MM.1S (cell line): ENCODE results near the gene TNNC1.

Experiments
- DNase-seq: peaks from one replicate; pipeline ENCODE4 v3.0.0-alpha.2; 2015
- H2AFZ ChIP-seq: fragments of 300-600 bp; sonication (generic); 2 replicates; pipeline ENCODE4 v1.6.0; 2016; ENCODE audit warnings: antibody characterized with exemption, low read length
- H3F3A ChIP-seq: fragments of 300-600 bp; sonication (generic); 2 replicates; pipeline ENCODE4 v1.6.1; 2016; ENCODE audit warnings: mild to moderate bottlenecking, antibody characterized with exemption, low read length, moderate library complexity, mixed read lengths; ENCODE audit not compliant: insufficient read depth
- H3K27ac ChIP-seq: fragments of 300-600 bp; sonication (generic); 2 replicates; pipeline ENCODE4 v1.5.1; 2016; ENCODE audit warnings: mild to moderate bottlenecking, low read length
- H3K27me3 ChIP-seq: fragments of 300-600 bp; sonication (generic); replicated peaks from 2 replicates; pipeline ENCODE4 v1.6.0; 2016; ENCODE audit warnings: low read length; ENCODE audit not compliant: insufficient read depth
- H3K36me3 ChIP-seq: fragments of 300-600 bp; sonication (generic); replicated peaks from 2 replicates; pipeline ENCODE4 v1.6.1; 2016; ENCODE audit warnings: mild to moderate bottlenecking, low read length, mixed read lengths; ENCODE audit not compliant: insufficient read depth
- H3K4me1 ChIP-seq: fragments of 300-600 bp; sonication (generic); 2 replicates; pipeline ENCODE4 v1.6.1; 2016; ENCODE audit warnings: low read length, mixed read lengths
- H3K4me2 ChIP-seq: fragments of 300-600 bp; sonication (generic); 2 replicates; pipeline ENCODE4 v1.6.0; 2016; ENCODE audit warnings: low read depth, low read length
- H3K4me3 ChIP-seq: fragments of 300-600 bp; sonication (generic); 2 replicates; pipeline ENCODE4 v1.5.1; 2016; ENCODE audit warnings: low read length, mixed read lengths
- H3K79me2 ChIP-seq: fragments of 300-600 bp; sonication (generic); 2 replicates; pipeline ENCODE4 v1.6.1; 2016; ENCODE audit warnings: mixed run types, low read length, mixed read lengths
- H3K9ac ChIP-seq: fragments of 300-600 bp; sonication (generic); 2 replicates; pipeline ENCODE4 v1.6.1; 2016; ENCODE audit warnings: low read length, mixed read lengths
- H3K9me2 ChIP-seq: fragments of 300-600 bp; sonication (generic); replicated peaks from 2 replicates; pipeline ENCODE4 v1.6.1; 2016; ENCODE audit warnings: mild to moderate bottlenecking, low read length, mixed read lengths; ENCODE audit not compliant: insufficient read depth
- H3K9me3 ChIP-seq: fragments of 300-600 bp; sonication (generic); replicated peaks from 2 replicates; pipeline ENCODE4 v1.6.1; 2016; ENCODE audit warnings: mild to moderate bottlenecking, low read length, mixed read lengths; ENCODE audit not compliant: insufficient read depth
- H4K20me1 ChIP-seq: fragments of 300-600 bp; sonication (generic); 2 replicates; pipeline ENCODE4 v1.6.1; 2016; ENCODE audit warnings: mild to moderate bottlenecking, low read length, moderate library complexity, mixed read lengths; ENCODE audit not compliant: insufficient read depth
- EZH2 ChIP-seq: fragments of 300-600 bp; sonication (generic); optimal IDR thresholded peaks from 2 replicates; pipeline ENCODE3; 2017; ENCODE audit warnings: low read depth, mild to moderate bottlenecking, antibody characterized with exemption, low read length, mixed read lengths
- EZH2phosphoT487 ChIP-seq: fragments of 300-600 bp; sonication (generic); IDR thresholded peaks from 2 replicates; pipeline ENCODE4 v1.6.1; 2018; ENCODE audit warnings: antibody characterized with exemption, low read length
- TF ChIP-seq, protein P1 (sequence below): fragments of 300-600 bp; sonication (generic); IDR thresholded peaks from 2 replicates; pipeline ENCODE4 v1.5.1; 2016; ENCODE audit warnings: antibody characterized with exemption, low read length, mixed read lengths

The TNNC1 gene

DNA sequence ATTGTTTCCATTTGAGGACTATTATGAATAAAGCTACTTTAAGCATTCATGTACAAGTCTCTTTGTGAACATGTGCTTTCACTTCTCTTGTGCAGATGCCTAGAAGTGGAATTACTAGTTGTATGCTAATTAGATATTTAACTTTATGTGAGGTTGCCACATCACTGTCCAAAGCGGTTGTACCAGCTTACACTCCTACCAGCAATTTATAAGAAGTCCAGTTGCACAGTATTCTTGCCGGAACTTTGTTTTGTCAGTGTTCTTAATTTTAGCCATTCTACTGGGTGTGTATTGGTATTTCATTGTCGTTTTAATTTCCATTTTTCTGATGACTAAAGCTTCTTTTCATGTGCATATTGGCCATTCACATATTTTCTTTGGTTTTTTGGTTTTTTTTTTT lies 38.0 kb downstream of the TNNC1 start:
- H2AFZ ChIP-seq: no peak overlapping the region
- H3K27me3 ChIP-seq: no peaks in the 10 kb centered on the region
- no peak overlapping the region for H3K9ac ChIP-seq
- no peak overlapping the region for H3K4me3 ChIP-seq
- no peaks in the 10 kb centered on the region for H3K9me3 ChIP-seq
- no peak for DNase-seq
- H3K4me1 ChIP-seq: 0 out of 2 replicates have a peak, but pooled peaks cover 9% of the 10 kb centered on the region
- no peak overlapping the region for H3K4me2 ChIP-seq
- TF ChIP-seq EZH2 (no peak), EZH2phosphoT487 (no peak)
- TF ChIP-seq, protein P1, sequence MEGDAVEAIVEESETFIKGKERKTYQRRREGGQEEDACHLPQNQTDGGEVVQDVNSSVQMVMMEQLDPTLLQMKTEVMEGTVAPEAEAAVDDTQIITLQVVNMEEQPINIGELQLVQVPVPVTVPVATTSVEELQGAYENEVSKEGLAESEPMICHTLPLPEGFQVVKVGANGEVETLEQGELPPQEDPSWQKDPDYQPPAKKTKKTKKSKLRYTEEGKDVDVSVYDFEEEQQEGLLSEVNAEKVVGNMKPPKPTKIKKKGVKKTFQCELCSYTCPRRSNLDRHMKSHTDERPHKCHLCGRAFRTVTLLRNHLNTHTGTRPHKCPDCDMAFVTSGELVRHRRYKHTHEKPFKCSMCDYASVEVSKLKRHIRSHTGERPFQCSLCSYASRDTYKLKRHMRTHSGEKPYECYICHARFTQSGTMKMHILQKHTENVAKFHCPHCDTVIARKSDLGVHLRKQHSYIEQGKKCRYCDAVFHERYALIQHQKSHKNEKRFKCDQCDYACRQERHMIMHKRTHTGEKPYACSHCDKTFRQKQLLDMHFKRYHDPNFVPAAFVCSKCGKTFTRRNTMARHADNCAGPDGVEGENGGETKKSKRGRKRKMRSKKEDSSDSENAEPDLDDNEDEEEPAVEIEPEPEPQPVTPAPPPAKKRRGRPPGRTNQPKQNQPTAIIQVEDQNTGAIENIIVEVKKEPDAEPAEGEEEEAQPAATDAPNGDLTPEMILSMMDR: no peak
- H4K20me1 ChIP-seq: no peaks in the 10 kb centered on the region
- H3F3A ChIP-seq: peaks cover 8% of the 10 kb centered on the region
- no peak overlapping the region for H3K27ac ChIP-seq
- peaks cover 15% of the 10 kb centered on the region for H3K79me2 ChIP-seq
- no peaks in the 10 kb centered on the region for H3K36me3 ChIP-seq
- no peaks in the 10 kb centered on the region for H3K9me2 ChIP-seq

DNA sequence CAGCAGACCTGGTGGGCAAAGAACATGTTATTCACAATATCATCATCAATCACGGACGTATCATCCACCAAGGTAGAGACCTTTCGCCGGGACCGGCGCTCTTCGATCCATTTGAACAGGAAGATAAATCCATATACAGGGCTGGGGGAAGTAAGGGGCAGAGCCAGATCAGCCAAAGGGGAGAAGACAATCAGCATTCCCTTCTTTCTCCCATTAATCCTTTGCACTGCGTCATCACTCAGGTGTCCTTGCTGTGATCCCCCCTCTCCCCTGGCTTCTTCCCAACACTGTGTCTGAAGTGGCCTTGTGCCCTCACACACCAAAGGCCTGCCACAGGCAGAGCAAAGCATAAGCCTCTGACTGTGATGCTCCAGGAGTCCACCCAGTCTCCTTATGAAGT lies 45.4 kb downstream of the TNNC1 start:
- Histone ChIP-seq H2AFZ (no peak overlapping the region), H3K9ac (no peak overlapping the region; the same call in 1 of the 2 replicates), H3K9me2 (no peaks in the 10 kb centered on the region), H3F3A (peaks cover 11% of the 10 kb centered on the region), H3K27me3 (no peaks in the 10 kb centered on the region), H3K27ac (no peak overlapping the region), H3K36me3 (no peaks in the 10 kb centered on the region; the same call in 1 of the 2 replicates), H4K20me1 (no peaks in the 10 kb centered on the region), H3K4me3 (no peak overlapping the region), H3K4me1 (peaks cover 16% of the 10 kb centered on the region; the same call in 1 of the 2 replicates), H3K9me3 (no peaks in the 10 kb centered on the region), H3K79me2 (peaks cover 50% of the 10 kb centered on the region), H3K4me2 (peak overlapping the region; percentile 84; the same call in 1 of the 2 replicates)
- TF ChIP-seq EZH2: no peak
- no peak for TF ChIP-seq EZH2phosphoT487
- TF ChIP-seq, protein P1: no peak
- no peak for DNase-seq

DNA sequence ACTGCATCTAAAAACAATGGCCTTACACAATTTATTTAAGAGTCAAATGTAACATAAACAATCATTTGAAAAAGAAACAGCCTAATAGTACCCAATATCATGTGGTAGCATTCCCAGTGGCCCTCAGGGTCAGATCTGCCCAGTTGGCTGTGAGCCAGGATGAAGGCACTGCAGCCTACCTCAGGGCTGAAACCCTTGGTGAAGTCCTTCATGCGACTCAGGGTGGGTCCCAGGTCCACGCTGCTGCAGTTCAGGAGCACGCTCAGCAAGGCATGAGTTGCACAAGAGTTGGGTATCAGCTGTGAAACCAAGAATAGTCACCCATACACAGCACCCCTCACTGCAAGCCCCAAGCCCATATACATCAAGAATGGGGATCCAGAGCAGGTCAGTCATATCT lies 46.1 kb downstream of the TNNC1 start:
- Histone ChIP-seq H3K27me3 (no peaks in the 10 kb centered on the region), H3K9ac (no peak overlapping the region), H3K4me1 (peaks cover 16% of the 10 kb centered on the region; the same call in 1 of the 2 replicates), H3F3A (peaks cover 11% of the 10 kb centered on the region), H4K20me1 (no peaks in the 10 kb centered on the region), H3K9me3 (no peaks in the 10 kb centered on the region), H3K4me3 (no peak overlapping the region), H2AFZ (no peak overlapping the region), H3K36me3 (no peaks in the 10 kb centered on the region; the same call in 1 of the 2 replicates), H3K4me2 (no peak overlapping the region), H3K79me2 (peaks cover 50% of the 10 kb centered on the region), H3K9me2 (no peaks in the 10 kb centered on the region), H3K27ac (no peak overlapping the region)
- DNase-seq: no peak
- TF ChIP-seq, protein P1: no peak
- TF ChIP-seq EZH2phosphoT487 (no peak), EZH2 (no peak)
